ENCODE measurements around the gene CALHM5.

The CALHM5 gene

DNA sequence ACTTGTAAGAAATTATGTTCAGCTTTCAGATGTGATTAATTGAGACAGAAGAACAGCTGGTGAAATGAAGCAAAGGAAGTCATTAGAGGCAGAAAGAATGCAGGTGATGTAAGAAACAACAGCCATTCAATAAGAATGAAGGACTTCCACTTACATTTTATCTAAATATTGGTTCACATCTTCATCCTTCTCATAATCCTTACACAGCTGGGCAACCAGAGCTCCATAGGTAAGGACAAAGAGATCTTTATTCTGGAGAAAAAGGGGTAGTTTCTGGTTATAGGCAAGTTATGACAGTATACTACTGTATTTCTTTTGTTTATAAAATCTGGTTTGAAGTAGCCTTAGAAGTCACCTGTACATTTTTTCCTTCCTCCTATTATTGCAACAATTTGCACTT lies 31.7 kb downstream of the CALHM5 start (continued):
- TF ChIP-seq, protein P1, sequence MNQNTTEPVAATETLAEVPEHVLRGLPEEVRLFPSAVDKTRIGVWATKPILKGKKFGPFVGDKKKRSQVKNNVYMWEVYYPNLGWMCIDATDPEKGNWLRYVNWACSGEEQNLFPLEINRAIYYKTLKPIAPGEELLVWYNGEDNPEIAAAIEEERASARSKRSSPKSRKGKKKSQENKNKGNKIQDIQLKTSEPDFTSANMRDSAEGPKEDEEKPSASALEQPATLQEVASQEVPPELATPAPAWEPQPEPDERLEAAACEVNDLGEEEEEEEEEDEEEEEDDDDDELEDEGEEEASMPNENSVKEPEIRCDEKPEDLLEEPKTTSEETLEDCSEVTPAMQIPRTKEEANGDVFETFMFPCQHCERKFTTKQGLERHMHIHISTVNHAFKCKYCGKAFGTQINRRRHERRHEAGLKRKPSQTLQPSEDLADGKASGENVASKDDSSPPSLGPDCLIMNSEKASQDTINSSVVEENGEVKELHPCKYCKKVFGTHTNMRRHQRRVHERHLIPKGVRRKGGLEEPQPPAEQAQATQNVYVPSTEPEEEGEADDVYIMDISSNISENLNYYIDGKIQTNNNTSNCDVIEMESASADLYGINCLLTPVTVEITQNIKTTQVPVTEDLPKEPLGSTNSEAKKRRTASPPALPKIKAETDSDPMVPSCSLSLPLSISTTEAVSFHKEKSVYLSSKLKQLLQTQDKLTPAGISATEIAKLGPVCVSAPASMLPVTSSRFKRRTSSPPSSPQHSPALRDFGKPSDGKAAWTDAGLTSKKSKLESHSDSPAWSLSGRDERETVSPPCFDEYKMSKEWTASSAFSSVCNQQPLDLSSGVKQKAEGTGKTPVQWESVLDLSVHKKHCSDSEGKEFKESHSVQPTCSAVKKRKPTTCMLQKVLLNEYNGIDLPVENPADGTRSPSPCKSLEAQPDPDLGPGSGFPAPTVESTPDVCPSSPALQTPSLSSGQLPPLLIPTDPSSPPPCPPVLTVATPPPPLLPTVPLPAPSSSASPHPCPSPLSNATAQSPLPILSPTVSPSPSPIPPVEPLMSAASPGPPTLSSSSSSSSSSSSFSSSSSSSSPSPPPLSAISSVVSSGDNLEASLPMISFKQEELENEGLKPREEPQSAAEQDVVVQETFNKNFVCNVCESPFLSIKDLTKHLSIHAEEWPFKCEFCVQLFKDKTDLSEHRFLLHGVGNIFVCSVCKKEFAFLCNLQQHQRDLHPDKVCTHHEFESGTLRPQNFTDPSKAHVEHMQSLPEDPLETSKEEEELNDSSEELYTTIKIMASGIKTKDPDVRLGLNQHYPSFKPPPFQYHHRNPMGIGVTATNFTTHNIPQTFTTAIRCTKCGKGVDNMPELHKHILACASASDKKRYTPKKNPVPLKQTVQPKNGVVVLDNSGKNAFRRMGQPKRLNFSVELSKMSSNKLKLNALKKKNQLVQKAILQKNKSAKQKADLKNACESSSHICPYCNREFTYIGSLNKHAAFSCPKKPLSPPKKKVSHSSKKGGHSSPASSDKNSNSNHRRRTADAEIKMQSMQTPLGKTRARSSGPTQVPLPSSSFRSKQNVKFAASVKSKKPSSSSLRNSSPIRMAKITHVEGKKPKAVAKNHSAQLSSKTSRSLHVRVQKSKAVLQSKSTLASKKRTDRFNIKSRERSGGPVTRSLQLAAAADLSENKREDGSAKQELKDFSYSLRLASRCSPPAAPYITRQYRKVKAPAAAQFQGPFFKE (tag by site-specific recombination; IDR thresholded peaks at IDR 0.05; ENCODE audit: borderline replicate concordance) = no peak
- TF ChIP-seq, protein P2, sequence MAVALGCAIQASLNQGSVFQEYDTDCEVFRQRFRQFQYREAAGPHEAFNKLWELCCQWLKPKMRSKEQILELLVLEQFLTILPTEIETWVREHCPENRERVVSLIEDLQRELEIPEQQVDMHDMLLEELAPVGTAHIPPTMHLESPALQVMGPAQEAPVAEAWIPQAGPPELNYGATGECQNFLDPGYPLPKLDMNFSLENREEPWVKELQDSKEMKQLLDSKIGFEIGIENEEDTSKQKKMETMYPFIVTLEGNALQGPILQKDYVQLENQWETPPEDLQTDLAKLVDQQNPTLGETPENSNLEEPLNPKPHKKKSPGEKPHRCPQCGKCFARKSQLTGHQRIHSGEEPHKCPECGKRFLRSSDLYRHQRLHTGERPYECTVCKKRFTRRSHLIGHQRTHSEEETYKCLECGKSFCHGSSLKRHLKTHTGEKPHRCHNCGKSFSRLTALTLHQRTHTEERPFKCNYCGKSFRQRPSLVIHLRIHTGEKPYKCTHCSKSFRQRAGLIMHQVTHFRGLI (tag by site-specific recombination; IDR thresholded peaks at IDR 0.05) = no peak
- TF ChIP-seq, protein P3, sequence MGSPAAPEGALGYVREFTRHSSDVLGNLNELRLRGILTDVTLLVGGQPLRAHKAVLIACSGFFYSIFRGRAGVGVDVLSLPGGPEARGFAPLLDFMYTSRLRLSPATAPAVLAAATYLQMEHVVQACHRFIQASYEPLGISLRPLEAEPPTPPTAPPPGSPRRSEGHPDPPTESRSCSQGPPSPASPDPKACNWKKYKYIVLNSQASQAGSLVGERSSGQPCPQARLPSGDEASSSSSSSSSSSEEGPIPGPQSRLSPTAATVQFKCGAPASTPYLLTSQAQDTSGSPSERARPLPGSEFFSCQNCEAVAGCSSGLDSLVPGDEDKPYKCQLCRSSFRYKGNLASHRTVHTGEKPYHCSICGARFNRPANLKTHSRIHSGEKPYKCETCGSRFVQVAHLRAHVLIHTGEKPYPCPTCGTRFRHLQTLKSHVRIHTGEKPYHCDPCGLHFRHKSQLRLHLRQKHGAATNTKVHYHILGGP (tag by site-specific recombination; IDR thresholded peaks at IDR 0.05) = no peak
- TF ChIP-seq, protein P4, sequence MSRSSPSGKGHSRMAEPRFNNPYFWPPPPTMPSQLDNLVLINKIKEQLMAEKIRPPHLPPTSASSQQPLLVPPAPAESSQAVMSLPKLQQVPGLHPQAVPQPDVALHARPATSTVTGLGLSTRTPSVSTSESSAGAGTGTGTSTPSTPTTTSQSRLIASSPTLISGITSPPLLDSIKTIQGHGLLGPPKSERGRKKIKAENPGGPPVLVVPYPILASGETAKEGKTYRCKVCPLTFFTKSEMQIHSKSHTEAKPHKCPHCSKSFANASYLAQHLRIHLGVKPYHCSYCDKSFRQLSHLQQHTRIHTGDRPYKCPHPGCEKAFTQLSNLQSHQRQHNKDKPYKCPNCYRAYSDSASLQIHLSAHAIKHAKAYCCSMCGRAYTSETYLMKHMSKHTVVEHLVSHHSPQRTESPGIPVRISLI (tag by site-specific recombination; IDR thresholded peaks at IDR 0.05) = no peak
- TF ChIP-seq, protein P5, sequence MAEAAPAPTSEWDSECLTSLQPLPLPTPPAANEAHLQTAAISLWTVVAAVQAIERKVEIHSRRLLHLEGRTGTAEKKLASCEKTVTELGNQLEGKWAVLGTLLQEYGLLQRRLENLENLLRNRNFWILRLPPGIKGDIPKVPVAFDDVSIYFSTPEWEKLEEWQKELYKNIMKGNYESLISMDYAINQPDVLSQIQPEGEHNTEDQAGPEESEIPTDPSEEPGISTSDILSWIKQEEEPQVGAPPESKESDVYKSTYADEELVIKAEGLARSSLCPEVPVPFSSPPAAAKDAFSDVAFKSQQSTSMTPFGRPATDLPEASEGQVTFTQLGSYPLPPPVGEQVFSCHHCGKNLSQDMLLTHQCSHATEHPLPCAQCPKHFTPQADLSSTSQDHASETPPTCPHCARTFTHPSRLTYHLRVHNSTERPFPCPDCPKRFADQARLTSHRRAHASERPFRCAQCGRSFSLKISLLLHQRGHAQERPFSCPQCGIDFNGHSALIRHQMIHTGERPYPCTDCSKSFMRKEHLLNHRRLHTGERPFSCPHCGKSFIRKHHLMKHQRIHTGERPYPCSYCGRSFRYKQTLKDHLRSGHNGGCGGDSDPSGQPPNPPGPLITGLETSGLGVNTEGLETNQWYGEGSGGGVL (tag by site-specific recombination; IDR thresholded peaks at IDR 0.05) = no peak
- TF ChIP-seq, protein P6, sequence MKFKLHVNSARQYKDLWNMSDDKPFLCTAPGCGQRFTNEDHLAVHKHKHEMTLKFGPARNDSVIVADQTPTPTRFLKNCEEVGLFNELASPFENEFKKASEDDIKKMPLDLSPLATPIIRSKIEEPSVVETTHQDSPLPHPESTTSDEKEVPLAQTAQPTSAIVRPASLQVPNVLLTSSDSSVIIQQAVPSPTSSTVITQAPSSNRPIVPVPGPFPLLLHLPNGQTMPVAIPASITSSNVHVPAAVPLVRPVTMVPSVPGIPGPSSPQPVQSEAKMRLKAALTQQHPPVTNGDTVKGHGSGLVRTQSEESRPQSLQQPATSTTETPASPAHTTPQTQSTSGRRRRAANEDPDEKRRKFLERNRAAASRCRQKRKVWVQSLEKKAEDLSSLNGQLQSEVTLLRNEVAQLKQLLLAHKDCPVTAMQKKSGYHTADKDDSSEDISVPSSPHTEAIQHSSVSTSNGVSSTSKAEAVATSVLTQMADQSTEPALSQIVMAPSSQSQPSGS (tag by site-specific recombination; IDR thresholded peaks at IDR 0.05; ENCODE audit: low read depth) = no peak
- TF ChIP-seq, protein P7, sequence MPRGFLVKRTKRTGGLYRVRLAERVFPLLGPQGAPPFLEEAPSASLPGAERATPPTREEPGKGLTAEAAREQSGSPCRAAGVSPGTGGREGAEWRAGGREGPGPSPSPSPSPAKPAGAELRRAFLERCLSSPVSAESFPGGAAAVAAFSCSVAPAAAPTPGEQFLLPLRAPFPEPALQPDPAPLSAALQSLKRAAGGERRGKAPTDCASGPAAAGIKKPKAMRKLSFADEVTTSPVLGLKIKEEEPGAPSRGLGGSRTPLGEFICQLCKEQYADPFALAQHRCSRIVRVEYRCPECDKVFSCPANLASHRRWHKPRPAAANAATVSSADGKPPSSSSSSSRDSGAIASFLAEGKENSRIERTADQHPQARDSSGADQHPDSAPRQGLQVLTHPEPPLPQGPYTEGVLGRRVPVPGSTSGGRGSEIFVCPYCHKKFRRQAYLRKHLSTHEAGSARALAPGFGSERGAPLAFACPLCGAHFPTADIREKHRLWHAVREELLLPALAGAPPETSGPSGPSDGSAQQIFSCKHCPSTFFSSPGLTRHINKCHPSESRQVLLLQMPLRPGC (tag by site-specific recombination; IDR thresholded peaks at IDR 0.05) = no peak
- TF ChIP-seq, protein P8, sequence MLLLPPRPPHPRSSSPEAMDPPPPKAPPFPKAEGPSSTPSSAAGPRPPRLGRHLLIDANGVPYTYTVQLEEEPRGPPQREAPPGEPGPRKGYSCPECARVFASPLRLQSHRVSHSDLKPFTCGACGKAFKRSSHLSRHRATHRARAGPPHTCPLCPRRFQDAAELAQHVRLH (tag by site-specific recombination; IDR thresholded peaks at IDR 0.05) = no peak

DNA sequence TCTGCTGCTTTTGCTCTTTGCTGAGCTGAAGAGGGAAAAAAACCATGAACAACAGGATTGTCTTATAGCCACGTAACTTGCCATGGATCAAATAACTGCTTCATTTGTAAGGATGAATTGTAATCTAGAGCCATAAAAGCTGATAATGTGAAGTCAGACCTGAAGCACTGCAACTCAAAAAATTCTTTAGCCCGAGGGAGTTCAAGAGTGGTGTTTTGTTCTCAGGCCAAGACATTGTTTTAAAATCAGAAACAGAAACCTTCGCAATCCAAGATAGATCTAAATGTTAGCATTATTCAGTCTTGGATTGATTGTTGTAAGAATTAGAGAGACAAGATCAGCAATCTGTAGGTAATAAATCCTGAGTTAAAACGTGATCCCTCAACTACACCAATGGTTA lies 34.2 kb downstream of the CALHM5 start, which contains the start of gene TRAPPC3L:
TSS of gene TRAPPC3L (minus strand) at position 34 of the 400 bp plus-strand sequence. CDS start 170 bp downstream, outside the sequence.
- Histone ChIP-seq H3K4me1 (ENCODE audit: control insufficient read depth, insufficient read depth, low read length) (no peaks in the 10 kb centered on the region), H3K4me3 (ENCODE audit: low read depth, low read length) (no peak within 1 kb of the TSS), H3K27ac (ENCODE audit: extremely low read depth, low read depth, low read length) (no peak within 1 kb of the TSS), H3K9me3 (ENCODE audit: control insufficient read depth, insufficient read depth, low read depth, low read length) (no peaks in the 10 kb centered on the region), H3K36me3 (ENCODE audit: control insufficient read depth in 2 of 2, insufficient read depth in 1 of 2, low read length in 2 of 2) (no peaks in the 10 kb centered on the region)
- ChIA-PET POLR2A (interaction anchor here (1.5 kb wide), 1 partner anchor 266 kb away, joined by 3 read pairs; the partner anchor contains the start of gene TSPYL1), CTCF (interaction anchor here (0.6 to 4.5 kb wide), 7 partner anchors 9 to 586 kb away, joined by 3 to 24 read pairs (median 4); no protein-coding TSS in a partner anchor)
- TF ChIP-seq ZNF112 (tag by site-specific recombination; IDR thresholded peaks at IDR 0.05) = no peak
- TF ChIP-seq, protein P9, sequence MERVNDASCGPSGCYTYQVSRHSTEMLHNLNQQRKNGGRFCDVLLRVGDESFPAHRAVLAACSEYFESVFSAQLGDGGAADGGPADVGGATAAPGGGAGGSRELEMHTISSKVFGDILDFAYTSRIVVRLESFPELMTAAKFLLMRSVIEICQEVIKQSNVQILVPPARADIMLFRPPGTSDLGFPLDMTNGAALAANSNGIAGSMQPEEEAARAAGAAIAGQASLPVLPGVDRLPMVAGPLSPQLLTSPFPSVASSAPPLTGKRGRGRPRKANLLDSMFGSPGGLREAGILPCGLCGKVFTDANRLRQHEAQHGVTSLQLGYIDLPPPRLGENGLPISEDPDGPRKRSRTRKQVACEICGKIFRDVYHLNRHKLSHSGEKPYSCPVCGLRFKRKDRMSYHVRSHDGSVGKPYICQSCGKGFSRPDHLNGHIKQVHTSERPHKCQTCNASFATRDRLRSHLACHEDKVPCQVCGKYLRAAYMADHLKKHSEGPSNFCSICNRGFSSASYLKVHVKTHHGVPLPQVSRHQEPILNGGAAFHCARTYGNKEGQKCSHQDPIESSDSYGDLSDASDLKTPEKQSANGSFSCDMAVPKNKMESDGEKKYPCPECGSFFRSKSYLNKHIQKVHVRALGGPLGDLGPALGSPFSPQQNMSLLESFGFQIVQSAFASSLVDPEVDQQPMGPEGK (tag by site-specific recombination; IDR thresholded peaks at IDR 0.05) = no peak
- no peak for TF ChIP-seq KLF7 (tag by site-specific recombination; IDR thresholded peaks at IDR 0.05; ENCODE audit: borderline replicate concordance)
- no peak for TF ChIP-seq ZNF354C (tag by site-specific recombination; IDR thresholded peaks at IDR 0.05; ENCODE audit: borderline replicate concordance, low read depth)
- TF ChIP-seq ZNF776 (tag by site-specific recombination; IDR thresholded peaks at IDR 0.05; ENCODE audit: borderline replicate concordance) = no peak
- no peak for TF ChIP-seq ZNF266 (tag by site-specific recombination; IDR thresholded peaks at IDR 0.05; ENCODE audit: low read depth)
- no peak for TF ChIP-seq ZNF830 (tag by site-specific recombination; IDR thresholded peaks at IDR 0.05; ENCODE audit: low read depth)
- TF ChIP-seq REPIN1 (tag by site-specific recombination; IDR thresholded peaks at IDR 0.05; ENCODE audit: low read depth) = no peak
